Transverse colon (tissue), 4 donors: ENCODE results near the gene CENPB. TPM values are rescaled to one million over a fixed set of nuclear protein-coding genes. Genes with fewer than 3 reads are reported as not detected.

ENCODE experiments used
- DNase-seq: peaks from one replicate; pipeline ENCODE4 v3.0.0-alpha.2; 2019
- H3K27ac ChIP-seq, 4 donors: fragments of 200-600 bp; sonication (generic); 2 replicates each; pipeline ENCODE4 v1.5.1; 2016 to 2018; ENCODE audit warnings: inconsistent platforms in 4 of 4
- H3K27me3 ChIP-seq: fragments of 200-600 bp; sonication (generic); 2 replicates; pipeline ENCODE4 v1.5.1; 2017; ENCODE audit warnings: inconsistent platforms
- H3K36me3 ChIP-seq, 4 donors: fragments of 200-600 bp; sonication (generic); 2 replicates each; pipeline ENCODE4 v1.5.1; 2017 to 2019; ENCODE audit warnings: inconsistent platforms in 4 of 4
- H3K4me1 ChIP-seq, 4 donors: fragments of 200-600 bp; sonication (generic); 2 replicates each; pipeline ENCODE4 v1.5.1; 2017 to 2020; ENCODE audit warnings: inconsistent platforms in 4 of 4
- H3K4me3 ChIP-seq, 4 donors: fragments of 200-600 bp; sonication (generic); 1 replicate in 1 of 4; 2 replicates in 3 of 4; pipeline versions ENCODE4 v1.5.1 to v1.6.1; 2017 to 2019; ENCODE audit warnings: inconsistent platforms in 4 of 4
- H3K9me3 ChIP-seq, 2 donors: fragments of 200-600 bp; sonication (generic); 2 replicates each; pipeline ENCODE4 v1.5.1; 2017 to 2019; ENCODE audit warnings: inconsistent platforms in 2 of 2
- CTCF ChIP-seq, 5 experiments: fragments of 200-600 bp in 3 of 5; fragments of 450-650 bp in 2 of 5; sonication (generic) in 3 of 5; IDR thresholded peaks; 1 replicate in 2 of 5; 2 replicates in 3 of 5; pipeline ENCODE4 v1.5.1; 2016 to 2017; ENCODE audit warnings: antibody characterized with exemption in 5 of 5, inconsistent platforms in 3 of 5, mild to moderate bottlenecking in 2 of 5, moderate library complexity in 1 of 5
- EP300 ChIP-seq: sonication (generic); formaldehyde crosslinking; IDR thresholded peaks from one replicate; pipeline ENCODE4 v1.6.1; 2017; ENCODE audit warnings: antibody characterized with exemption, low read depth
- POLR2A ChIP-seq: fragments of 450-650 bp; IDR thresholded peaks from one replicate; pipeline ENCODE4 v1.6.1; 2016; ENCODE audit warnings: antibody characterized with exemption, mild to moderate bottlenecking, moderate library complexity
- POLR2AphosphoS5 ChIP-seq, 3 donors: sonication (generic); formaldehyde crosslinking; IDR thresholded peaks; one replicate each; pipeline ENCODE4 v1.6.1; 2016; ENCODE audit warnings: antibody characterized with exemption in 3 of 3
- WGBS, 2 donors: methylation state at CpG; one replicate each; pipeline ENCODE4 v1.1.5; 2018; ENCODE audit warnings: low coverage in 1 of 2; 5-methylcytosine and 5-hydroxymethylcytosine counted together
- in situ Hi-C, 4 donors: fragments of 200-750 bp; cut with MboI; loops; one replicate each; pipeline versions ENCODE4 v1.15.0 to v1.15.1; 2017; ENCODE audit warnings: low sequenced_read_pairs in 3 of 4, low pct_ligation_motif_present in 1 of 4, low pct_unique_long_range_greater_than_20kb in 1 of 4
- intact Hi-C: fragments of 100-400 bp; cut with DNase I; formaldehyde crosslinking; loops from one replicate; pipeline ENCODE4 v1.15.1; 2023; ENCODE audit warnings: low total_unique reads
- total RNA-seq, 4 donors: library from RNA; depleted of rRNA; stranded (reverse); fragments of >200 nt; gene quantifications; one replicate each; pipeline ENCODE4 v1.1.0, GENCODE V29; 2016

CENPB gene
- total RNA-seq, 4 donors from 2014 or later: 66.6 to 83.1 (median 72.8) TPM

DNA sequence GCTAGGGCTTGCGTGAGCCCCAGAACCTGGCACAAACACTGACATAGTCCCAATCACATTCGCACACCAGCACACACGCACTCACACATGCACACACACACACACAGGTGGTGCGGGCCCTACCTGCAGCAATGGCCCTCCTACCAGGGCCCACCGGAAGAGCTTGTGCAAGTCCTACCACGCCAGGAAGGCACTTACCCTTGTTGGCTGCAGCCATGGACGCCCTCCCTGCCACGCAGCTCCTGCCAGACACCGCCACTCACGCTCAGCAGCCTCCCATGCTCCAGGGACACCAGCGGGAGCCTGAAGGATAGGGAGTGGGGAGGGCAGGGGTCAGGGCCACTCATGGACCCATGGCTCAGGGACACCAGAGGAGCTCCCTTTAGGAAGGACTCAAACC, 26.7 kb downstream of the CENPB start:
- no peaks in the 10 kb centered on the region for H3K27me3 ChIP-seq
- peaks cover 0 to 20% (median 1%) of the 10 kb centered on the region in 4 donors for H3K4me1 ChIP-seq
- WGBS, 2 donors: 94% methylated on average over 11 of the region's 11 CpGs; no CpG with 5 or more reads in 1 of the 2 donors
- in situ Hi-C loops: no loop called here
- H3K4me3 ChIP-seq: no peak overlapping the region
- no peak for DNase-seq
- no peaks in the 10 kb centered on the region for H3K36me3 ChIP-seq
- no peaks in the 10 kb centered on the region for H3K9me3 ChIP-seq
- intact Hi-C loops: no loop called here
- TF ChIP-seq POLR2AphosphoS5 (IDR thresholded peaks at IDR 0.05) (no peak), EP300 (no peak), CTCF (IDR thresholded peaks at IDR 0.05) (no peak), POLR2A (no peak)
- no peak overlapping the region for H3K27ac ChIP-seq

DNA sequence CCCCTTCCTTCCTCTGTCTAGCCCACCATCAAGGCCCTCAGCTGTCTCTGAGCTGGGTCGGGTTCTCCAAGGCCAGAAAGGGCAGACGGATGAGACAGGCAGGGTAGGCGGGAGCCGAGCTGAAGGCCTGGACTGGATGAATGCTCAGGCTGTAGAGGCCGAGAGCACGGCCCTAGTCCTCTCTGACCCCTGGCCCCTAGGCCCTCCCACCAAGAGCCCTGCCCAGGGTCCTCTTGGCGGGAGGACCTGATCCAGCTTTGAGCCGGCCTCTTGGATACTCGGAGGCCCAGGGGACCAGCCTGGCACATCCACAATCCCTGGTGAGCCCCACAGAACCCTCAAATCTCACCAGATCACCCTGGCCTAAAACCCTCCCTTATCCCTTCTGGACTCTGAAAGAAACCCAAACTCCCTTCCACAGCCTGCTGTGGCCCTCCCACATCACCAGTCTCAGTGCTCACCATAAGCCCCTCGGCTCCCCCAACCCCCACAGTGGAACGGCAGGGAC, 27.2 kb downstream of the CENPB start:
- H3K36me3 ChIP-seq: no peaks in the 10 kb centered on the region
- H3K4me3 ChIP-seq: no peak overlapping the region
- intact Hi-C loops: no loop called here

GRCh38 chr20:3758566-3758965, 28.0 kb downstream of the CENPB start:
- no peak overlapping the region for H3K4me3 ChIP-seq
- in situ Hi-C loops: no loop called here
- H3K27ac ChIP-seq: no peak overlapping the region
- intact Hi-C loops: no loop called here
- no peak for DNase-seq
- 88% methylated on average over 10 of the region's 11 CpGs; no CpG with 5 or more reads in 1 of the 2 donors for WGBS, 2 donors
- no peaks in the 10 kb centered on the region for H3K9me3 ChIP-seq
- peaks cover 0 to 9% (median 0%) of the 10 kb centered on the region in 4 donors for H3K4me1 ChIP-seq
- H3K27me3 ChIP-seq: no peaks in the 10 kb centered on the region
- no peaks in the 10 kb centered on the region for H3K36me3 ChIP-seq
- TF ChIP-seq EP300 (no peak), CTCF (IDR thresholded peaks at IDR 0.05) (no peak), POLR2A (no peak), POLR2AphosphoS5 (IDR thresholded peaks at IDR 0.05) (no peak)

More for the DNA sequence above, 27.2 kb downstream of the CENPB start:
- peak overlapping the region in 1 of 4 donors; percentile 8 for H3K27ac ChIP-seq
- 83% methylated on average over 11 of the region's 11 CpGs; no CpG with 5 or more reads in 1 of the 2 donors for WGBS, 2 donors
- no peak for DNase-seq
- no peak for TF ChIP-seq EP300
- no peak for TF ChIP-seq POLR2AphosphoS5 (IDR thresholded peaks at IDR 0.05)
- no peak for TF ChIP-seq POLR2A
- TF ChIP-seq CTCF (IDR thresholded peaks at IDR 0.05): no peak
- H3K4me1 ChIP-seq: peaks cover 0 to 15% (median 0%) of the 10 kb centered on the region in 4 donors
- H3K9me3 ChIP-seq: no peaks in the 10 kb centered on the region
- H3K27me3 ChIP-seq: no peaks in the 10 kb centered on the region
- in situ Hi-C loops: no loop called here

DNA sequence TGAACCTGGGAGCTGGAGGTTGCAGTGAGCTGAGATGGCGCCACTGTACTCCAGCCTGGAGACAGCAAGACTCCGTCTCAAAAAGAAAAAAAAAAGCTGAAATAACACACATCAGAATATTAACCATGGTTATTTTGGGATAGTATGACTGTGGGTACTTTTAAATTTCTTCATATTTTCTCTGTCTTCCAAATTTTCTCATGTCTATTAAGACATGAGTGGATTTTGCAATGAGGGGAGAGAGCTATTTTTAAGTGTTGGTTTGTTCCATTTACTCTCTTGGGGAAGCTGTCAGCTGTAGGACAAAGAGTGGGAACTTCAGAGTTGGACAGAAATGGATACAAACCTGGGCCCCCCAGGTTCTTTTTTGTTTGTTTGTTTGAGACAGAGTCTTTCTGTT, 29.3 kb downstream of the CENPB start:
- Histone ChIP-seq H3K4me1 (peaks cover 0 to 6% (median under 1%) of the 10 kb centered on the region in 4 donors), H3K27me3 (no peaks in the 10 kb centered on the region), H3K4me3 (no peak overlapping the region), H3K9me3 (no peaks in the 10 kb centered on the region), H3K27ac (no peak overlapping the region), H3K36me3 (no peaks in the 10 kb centered on the region)
- no peak for TF ChIP-seq EP300
- TF ChIP-seq POLR2A: no peak
- no peak for TF ChIP-seq CTCF (IDR thresholded peaks at IDR 0.05)
- no peak for TF ChIP-seq POLR2AphosphoS5 (IDR thresholded peaks at IDR 0.05)
- in situ Hi-C loops: no loop called here
- intact Hi-C loops: no loop called here
- 90 to 91% methylated on average over 2 of the region's 2 CpGs for WGBS, 2 donors
- no peak for DNase-seq
